GM18517 (cell line): ENCODE results near the gene SLC18A3.

Source experiments
- ATAC-seq: cut with Tn5 transposase; IDR thresholded peaks from one replicate; pipeline ENCODE4 v1.9.1; 2021; ENCODE audit warnings: mild to moderate bottlenecking, moderate library complexity; ENCODE audit not compliant: unreplicated experiment

The SLC18A3 gene

GRCh38 chr10:49610114-49610457 lies at the start of gene SLC18A3:
TSS of gene SLC18A3 (plus strand) at chr10:49610310. CDS start at chr10:49610741, 431 bp downstream.
- no peak for ATAC-seq

DNA sequence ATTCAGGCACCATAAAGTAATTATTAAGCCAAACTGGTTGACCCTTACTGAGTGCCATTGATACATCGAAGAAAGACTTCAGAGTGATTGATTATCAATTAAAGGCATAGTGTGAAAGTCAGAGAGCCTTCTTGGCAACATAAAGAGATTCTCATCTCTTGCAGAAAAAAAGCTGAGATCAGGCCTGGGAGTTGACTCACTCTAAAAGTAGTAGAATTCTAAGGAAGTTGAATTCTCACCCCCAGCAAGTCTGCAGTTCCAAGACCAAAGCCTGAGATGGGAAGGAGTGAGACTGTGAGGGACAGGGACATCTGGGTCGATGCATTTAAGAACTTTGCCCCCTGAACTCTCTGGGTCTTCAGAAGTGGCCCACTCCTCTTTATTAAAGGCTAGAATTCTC lies 49.6 kb upstream of the SLC18A3 start:
- ATAC-seq, result no peak

- no peak for ATAC-seq
Measured at GRCh38 chr10:49562893-49563292, 47.2 kb upstream of the SLC18A3 start.

GRCh38 chr10:49564461-49565009 lies 45.6 kb upstream of the SLC18A3 start:
- ATAC-seq, result no peak

GRCh38 chr10:49567810-49568209 lies 42.3 kb upstream of the SLC18A3 start:
- ATAC-seq, result no peak

- no peak for ATAC-seq
Measured at GRCh38 chr10:49568235-49568634, 41.9 kb upstream of the SLC18A3 start.

DNA sequence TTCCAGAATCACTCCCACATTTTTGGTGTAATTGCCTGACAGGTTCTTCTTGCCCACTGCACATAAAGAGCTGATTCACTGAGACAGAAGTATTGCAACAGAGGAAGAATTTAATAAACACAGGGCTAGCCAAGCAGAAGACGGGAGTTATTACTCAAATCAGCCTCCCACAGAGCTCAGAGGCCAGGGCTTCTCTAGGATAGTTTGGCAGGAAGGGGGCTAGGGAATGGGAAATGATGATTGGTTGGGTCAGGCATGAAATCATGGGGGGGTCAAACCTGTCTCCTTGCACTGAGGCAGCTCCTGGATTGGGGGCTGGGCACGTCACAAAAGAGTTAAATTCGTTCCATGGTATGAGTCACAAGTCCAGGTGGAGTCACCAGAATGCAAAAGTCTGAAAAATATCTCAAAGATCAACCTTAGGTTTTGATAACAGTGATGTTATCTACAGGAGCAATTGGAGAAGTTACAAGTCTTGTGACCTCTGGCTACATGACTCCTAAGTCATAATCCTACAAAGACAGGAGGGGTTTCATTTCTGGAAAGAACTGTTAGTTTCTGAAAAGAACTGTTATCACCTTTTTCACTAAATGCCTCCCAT lies 41.0 kb upstream of the SLC18A3 start:
- no peak for ATAC-seq

- no peak for ATAC-seq
Measured at GRCh38 chr10:49571388-49571787, 38.7 kb upstream of the SLC18A3 start.

- no peak for ATAC-seq
Measured at GRCh38 chr10:49572594-49573114, 37.5 kb upstream of the SLC18A3 start.

- ATAC-seq, result no peak
Measured at GRCh38 chr10:49575489-49576072, 34.5 kb upstream of the SLC18A3 start.

- no peak for ATAC-seq
Measured at GRCh38 chr10:49577182-49577925, 32.8 kb upstream of the SLC18A3 start.

DNA sequence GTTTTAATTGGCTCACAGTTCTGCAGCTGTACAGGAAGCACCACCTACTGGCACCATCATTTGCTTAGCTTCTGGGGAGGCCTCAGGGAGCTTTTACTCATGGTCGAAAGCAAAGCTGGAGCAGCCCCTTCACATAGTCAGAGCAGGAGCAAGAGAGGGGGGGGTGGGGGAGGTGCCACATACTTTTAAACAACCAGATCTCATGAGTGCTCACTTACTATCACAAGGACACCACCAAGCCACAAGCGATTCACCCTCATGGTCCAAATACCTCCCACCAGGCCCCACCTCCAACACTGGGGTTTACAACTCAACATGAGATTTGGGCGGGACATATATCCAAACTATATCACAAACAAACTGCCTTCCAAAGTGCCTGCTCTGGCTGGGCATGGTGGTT lies 31.7 kb upstream of the SLC18A3 start:
- no peak for ATAC-seq

DNA sequence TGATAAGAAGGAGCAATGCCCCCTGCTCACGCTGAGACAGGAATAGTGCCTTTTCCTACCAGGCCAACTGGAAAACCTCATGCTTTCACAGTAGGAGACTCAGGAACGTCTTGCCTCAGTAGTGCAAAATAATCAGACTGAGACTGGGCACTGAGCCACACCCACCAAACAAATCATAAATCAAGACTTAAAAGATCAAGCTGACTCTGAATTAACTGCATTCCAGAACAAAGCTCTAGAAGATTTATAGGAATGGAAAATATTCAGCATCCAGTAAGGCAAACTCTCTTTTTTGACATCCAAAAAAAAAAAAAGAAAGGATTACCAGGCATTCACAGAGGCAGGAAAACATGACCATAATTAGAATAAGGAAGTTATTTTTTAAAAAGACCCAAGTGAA lies 30.5 kb upstream of the SLC18A3 start:
- ATAC-seq, result no peak

DNA sequence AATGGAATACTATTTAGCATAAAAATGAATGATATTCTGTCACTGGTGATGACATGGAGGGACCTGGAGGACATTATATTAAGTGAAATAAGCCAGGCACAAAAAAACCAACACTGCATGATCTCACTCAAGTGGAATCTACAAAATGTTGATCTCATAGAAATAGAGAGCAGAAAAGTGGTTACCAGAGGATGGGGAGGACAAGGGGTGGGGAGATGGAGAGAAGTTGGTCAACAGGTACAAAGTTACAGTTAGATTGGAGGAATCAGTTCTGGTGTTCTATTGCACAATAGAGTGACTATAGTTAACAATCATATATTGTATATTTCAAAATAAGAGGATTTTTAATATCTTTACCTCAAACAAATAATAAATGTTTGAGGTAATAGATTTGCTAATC lies 24.7 kb upstream of the SLC18A3 start:
- ATAC-seq, result no peak

- no peak for ATAC-seq
Measured at GRCh38 chr10:49587981-49588380, 22.1 kb upstream of the SLC18A3 start.

- peak; percentile 74 for ATAC-seq
Measured at GRCh38 chr10:49592726-49593563, 17.2 kb upstream of the SLC18A3 start.

DNA sequence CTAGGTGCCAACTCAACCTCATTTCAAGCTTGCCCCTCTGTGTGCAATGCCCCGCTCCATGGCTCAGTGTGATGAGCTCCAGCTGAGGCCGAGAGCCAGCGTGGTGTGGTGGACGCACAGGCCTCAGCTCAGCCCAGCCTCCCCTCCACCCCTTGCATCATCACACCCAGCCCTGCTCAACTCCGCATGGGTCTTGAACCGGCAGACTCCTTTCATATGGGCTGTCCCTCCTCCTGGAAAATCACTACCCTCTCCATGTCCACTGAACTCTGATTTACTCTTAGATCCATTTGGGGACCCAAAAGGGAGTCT lies 16.6 kb upstream of the SLC18A3 start:
- ATAC-seq, result no peak

DNA sequence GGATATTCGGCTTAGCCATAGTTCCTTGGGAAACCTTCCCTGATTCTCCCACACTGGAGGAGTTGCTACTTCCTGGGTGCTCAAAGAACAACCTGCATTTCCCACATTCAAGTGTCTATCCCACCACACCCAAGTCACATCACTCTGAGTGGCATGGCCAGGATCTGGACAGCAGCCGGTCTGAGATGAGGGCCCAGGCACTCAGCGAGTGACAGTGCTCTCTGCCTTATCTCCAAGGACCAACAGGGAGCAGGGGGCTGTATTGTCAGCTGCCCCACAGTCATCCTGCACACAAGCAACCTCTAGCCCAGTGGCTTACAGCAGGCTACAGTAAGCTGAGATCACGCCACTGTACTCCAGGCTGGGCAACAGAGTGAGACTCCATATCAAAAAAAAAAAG lies 16.1 kb upstream of the SLC18A3 start:
- no peak for ATAC-seq

GRCh38 chr10:49594594-49594993 lies 15.5 kb upstream of the SLC18A3 start:
- ATAC-seq, result no peak

GRCh38 chr10:49595003-49595712 lies 15.0 kb upstream of the SLC18A3 start:
- ATAC-seq, result no peak
